OCI-LY3 (cell line): ENCODE results near the gene EPS8.

Experiments
- EZH2phosphoT487 ChIP-seq: fragments of 200-600 bp; shearing (Covaris generic); IDR thresholded peaks from 2 replicates; pipeline ENCODE4 v1.6.1; 2018; ENCODE audit warnings: antibody characterized with exemption, mixed run types, low read depth
- TF ChIP-seq, protein P1 (sequence below): fragments of 200-600, 300-600 bp; sonication (generic); IDR thresholded peaks from 2 replicates; pipeline ENCODE4 v1.5.1; 2014; ENCODE audit warnings: antibody characterized with exemption, low read length, low read depth

DNA sequence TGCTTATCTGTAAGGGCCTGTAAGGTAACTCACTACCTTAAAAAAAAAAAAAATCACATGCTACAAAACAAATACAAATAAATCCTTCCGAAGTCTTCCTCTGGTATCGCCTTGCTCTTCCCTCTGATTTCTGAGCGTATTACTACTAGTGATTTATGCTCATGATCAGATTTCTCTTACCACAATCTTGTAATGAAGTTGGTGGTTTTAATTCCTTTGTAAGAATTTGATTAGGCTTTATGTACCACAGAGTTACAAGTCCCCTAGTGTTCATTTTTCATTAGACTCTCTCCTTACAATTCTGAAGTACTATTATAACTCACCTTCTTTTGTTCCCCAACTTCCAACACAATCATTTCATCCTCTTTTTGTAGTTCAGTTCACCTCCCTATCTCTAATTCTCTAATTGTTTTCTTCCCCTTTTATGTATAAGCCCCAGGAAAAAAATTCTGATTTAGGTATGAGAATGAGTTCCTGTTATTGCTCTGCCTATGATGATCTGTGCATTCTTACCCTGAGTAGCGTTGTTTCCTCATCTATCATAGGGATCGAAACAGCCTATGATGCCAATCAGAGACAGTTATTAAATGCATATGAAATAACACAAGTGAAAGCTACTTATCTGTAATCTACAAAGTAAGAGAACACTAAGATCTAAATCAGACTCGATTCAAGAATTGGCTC is 81.5 kb downstream of the EPS8 start:
- TF ChIP-seq, protein P1, sequence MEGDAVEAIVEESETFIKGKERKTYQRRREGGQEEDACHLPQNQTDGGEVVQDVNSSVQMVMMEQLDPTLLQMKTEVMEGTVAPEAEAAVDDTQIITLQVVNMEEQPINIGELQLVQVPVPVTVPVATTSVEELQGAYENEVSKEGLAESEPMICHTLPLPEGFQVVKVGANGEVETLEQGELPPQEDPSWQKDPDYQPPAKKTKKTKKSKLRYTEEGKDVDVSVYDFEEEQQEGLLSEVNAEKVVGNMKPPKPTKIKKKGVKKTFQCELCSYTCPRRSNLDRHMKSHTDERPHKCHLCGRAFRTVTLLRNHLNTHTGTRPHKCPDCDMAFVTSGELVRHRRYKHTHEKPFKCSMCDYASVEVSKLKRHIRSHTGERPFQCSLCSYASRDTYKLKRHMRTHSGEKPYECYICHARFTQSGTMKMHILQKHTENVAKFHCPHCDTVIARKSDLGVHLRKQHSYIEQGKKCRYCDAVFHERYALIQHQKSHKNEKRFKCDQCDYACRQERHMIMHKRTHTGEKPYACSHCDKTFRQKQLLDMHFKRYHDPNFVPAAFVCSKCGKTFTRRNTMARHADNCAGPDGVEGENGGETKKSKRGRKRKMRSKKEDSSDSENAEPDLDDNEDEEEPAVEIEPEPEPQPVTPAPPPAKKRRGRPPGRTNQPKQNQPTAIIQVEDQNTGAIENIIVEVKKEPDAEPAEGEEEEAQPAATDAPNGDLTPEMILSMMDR: no peak
- no peak for TF ChIP-seq EZH2phosphoT487
